GM21526 (cell line): ENCODE data around the gene SLC35F3.

Experiments used
- ATAC-seq: cut with Tn5 transposase; IDR thresholded peaks from one replicate; pipeline ENCODE4 v1.9.1; 2021; ENCODE audit warnings: moderate library complexity; ENCODE audit not compliant: unreplicated experiment, low FRiP score

Gene SLC35F3

DNA sequence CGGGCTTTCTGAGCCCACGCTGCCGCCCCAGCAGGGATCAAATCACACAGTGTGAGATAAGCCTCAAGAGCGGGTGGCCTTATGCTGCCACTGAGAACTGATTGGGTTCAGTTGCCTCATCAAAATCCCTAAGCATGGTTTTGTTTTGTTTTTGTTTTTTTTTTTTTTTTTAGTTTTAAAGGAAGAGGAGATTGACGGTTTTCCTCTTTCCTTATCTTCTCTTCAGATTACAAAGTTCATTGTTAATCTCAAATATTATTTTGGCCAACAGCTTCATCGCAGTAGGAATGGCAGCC lies 469.4 kb downstream of the SLC35F3 start:
- no peak for ATAC-seq
